K562 (cell line): ENCODE data around the gene GNS. TPM values are rescaled to one million over a fixed set of nuclear protein-coding genes. Genes with fewer than 3 reads are reported as not detected.

Experiments
- ATAC-seq: fragments of 200-7000 bp; cut with Tn5 transposase; 3 replicates; pipeline ENCODE4 v1.9.1; 2020; ENCODE audit warnings: moderate library complexity
- BruUV-seq: library from RNA; stranded (reverse); fragments of 400-500 nt; replicated peaks from 2 replicates; lab custom pipeline; 2021; lab: Mats Ljungman, UMichigan
- CTCF ChIA-PET: fragments of 300-600 bp; formaldehyde crosslinking; extraction: SDS; loops from one replicate; lab custom pipeline; 2021; ENCODE audit warnings: low intra/inter-chr PET ratio; lab: Yijun Ruan, JAX
- POLR2A ChIA-PET: fragments of 300-600, 350-650 bp; sonication (Branson Sonifier 250); formaldehyde crosslinking; extraction: SDS; loops from one replicate; lab custom pipeline; 2021; ENCODE audit warnings: antibody characterized with exemption, inconsistent platforms; lab: Yijun Ruan, JAX
- DNase-seq, 4 experiments: peaks; one replicate each; pipeline versions ENCODE4 v3.0.0 to v3.0.0-alpha.2; 2011 to 2018; ENCODE audit warnings: low spot score in 3 of 4, mixed read lengths in 3 of 4; ENCODE audit errors: extremely low read depth in 1 of 4
- FAIRE-seq: peaks from 2 replicates; lab custom pipeline; 2011; peaks lifted over from hg19 to GRCh38; lab: Jason Lieb, UNC
- H2AFZ ChIP-seq: 2 replicates; pipeline ENCODE4 v1.6.0; 2011; ENCODE audit warnings: low read depth, low read length, control low read depth, inconsistent platforms
- H3K27ac ChIP-seq: fragments of 200-600 bp; 3 replicates; pipeline ENCODE4 v1.8.0; 2011; ENCODE audit warnings: low read depth, mild to moderate bottlenecking, control low read depth, inconsistent platforms, low read length, moderate library complexity, mixed read lengths; ENCODE audit errors: extremely low read depth
- H3K27me3 ChIP-seq, 2 experiments: fragments of 300-600 bp in 1 of 2; 2 replicates in 1 of 2; 3 replicates in 1 of 2; pipeline versions ENCODE4 v1.6.0 to v1.8.0; 2011; ENCODE audit warnings: inconsistent platforms in 2 of 2, low read length in 2 of 2, mild to moderate bottlenecking in 1 of 2, mixed read lengths in 1 of 2, moderate library complexity in 1 of 2; ENCODE audit not compliant: control insufficient read depth in 2 of 2, insufficient read depth in 2 of 2
- H3K36me3 ChIP-seq: fragments of 300-600 bp; 3 replicates; pipeline ENCODE4 v1.8.0; 2011; ENCODE audit warnings: mild to moderate bottlenecking, low read length, inconsistent platforms; ENCODE audit not compliant: control insufficient read depth, insufficient read depth
- H3K4me1 ChIP-seq, 2 experiments: fragments of 200-600 bp in 1 of 2; replicated peaks in 1 of 2; 2 replicates in 1 of 2; 3 replicates in 1 of 2; pipeline versions ENCODE4 v1.5.1 to v1.8.0; 2011; ENCODE audit warnings: inconsistent platforms in 2 of 2, low read length in 2 of 2, mild to moderate bottlenecking in 1 of 2, mixed read lengths in 1 of 2, moderate library complexity in 1 of 2; ENCODE audit not compliant: control insufficient read depth in 2 of 2, insufficient read depth in 2 of 2
- H3K4me2 ChIP-seq: 2 replicates; pipeline ENCODE4 v1.6.1; 2011; ENCODE audit warnings: low read length, control low read depth, inconsistent platforms, mixed read lengths; ENCODE audit not compliant: insufficient read depth
- H3K4me3 ChIP-seq: fragments of 200-600 bp; sonication (generic), shearing (Covaris generic); 2 replicates; pipeline ENCODE4 v1.5.1; 2016; ENCODE audit warnings: control low read depth, inconsistent platforms
- H3K79me2 ChIP-seq: fragments of 200-600 bp; 3 replicates; pipeline ENCODE4 v1.8.0; 2011; ENCODE audit warnings: low read length, inconsistent platforms; ENCODE audit not compliant: control insufficient read depth, insufficient read depth
- H3K9ac ChIP-seq, 2 experiments: 2 replicates each; pipeline versions ENCODE4 v1.6.0 to v1.6.1; 2011; ENCODE audit warnings: low read depth in 2 of 2, low read length in 2 of 2, control low read depth in 1 of 2, inconsistent platforms in 1 of 2, mild to moderate bottlenecking in 1 of 2, mixed read lengths in 1 of 2; ENCODE audit not compliant: insufficient read depth in 1 of 2
- H3K9me1 ChIP-seq: one replicate; pipeline ENCODE4 v1.6.0; 2011; ENCODE audit warnings: inconsistent platforms, mild to moderate bottlenecking, low read length, moderate library complexity; ENCODE audit not compliant: control insufficient read depth, insufficient read depth
- H3K9me3 ChIP-seq: replicated peaks from 2 replicates; pipeline ENCODE4 v1.5.1; 2011; ENCODE audit warnings: low read depth, low read length, inconsistent platforms; ENCODE audit not compliant: control insufficient read depth, insufficient read depth
- H4K20me1 ChIP-seq: replicated peaks from 2 replicates; pipeline ENCODE4 v1.6.1; 2011; ENCODE audit warnings: low read length, inconsistent platforms, mixed read lengths; ENCODE audit not compliant: control insufficient read depth, insufficient read depth
- BRD9 ChIP-seq: fragments of 450-650 bp; IDR thresholded peaks from 2 replicates; pipeline ENCODE4 v1.6.1; 2018; ENCODE audit warnings: low read depth; ENCODE audit not compliant: partially characterized antibody
- CBX3 ChIP-seq, 2 experiments: IDR thresholded peaks; 1 replicate in 1 of 2; 2 replicates in 1 of 2; pipeline ENCODE4 v1.6.1; 2012; ENCODE audit warnings: inconsistent platforms in 2 of 2, low read length in 2 of 2, borderline replicate concordance in 1 of 2, control low read depth in 1 of 2
- CREB5 ChIP-seq: fragments of 250-450 bp; sonication (Bioruptor Pico); IDR thresholded peaks from 2 replicates; pipeline ENCODE4 v1.5.0; 2020; ENCODE audit warnings: mild to moderate bottlenecking
- DACH1 ChIP-seq: fragments of 450-650 bp; IDR thresholded peaks from 2 replicates; pipeline ENCODE4 v1.6.1; 2018; ENCODE audit not compliant: partially characterized antibody
- DDX20 ChIP-seq: fragments of 450-650 bp; IDR thresholded peaks from 2 replicates; pipeline ENCODE4 v1.6.1; 2016; ENCODE audit warnings: missing genetic modification characterization, low read depth, mild to moderate bottlenecking, missing compliant biosample characterization, moderate library complexity
- ETV6 ChIP-seq, 3 experiments: fragments of 150-350 bp in 1 of 3; sonication (generic) in 1 of 3; formaldehyde crosslinking in 1 of 3; IDR thresholded peaks; 2 replicates each; pipeline versions ENCODE4 v1.6.1 to v1.8.0; 2014 to 2022; ENCODE audit warnings: borderline replicate concordance in 2 of 3, low read depth in 2 of 3, antibody characterized with exemption in 1 of 3, low read length in 1 of 3, mild to moderate bottlenecking in 1 of 3, missing genetic modification reagents in 1 of 3
- HMGN3 ChIP-seq: IDR thresholded peaks from 2 replicates; pipeline ENCODE4 v1.6.1; 2011; ENCODE audit warnings: borderline replicate concordance, low read depth, mild to moderate bottlenecking, mixed read lengths, low read length; ENCODE audit not compliant: insufficient read length; ENCODE audit errors: extremely low read depth
- L3MBTL2 ChIP-seq: fragments of 450-650 bp; IDR thresholded peaks from 2 replicates; pipeline ENCODE4 v1.6.1; 2016; ENCODE audit warnings: mild to moderate bottlenecking, moderate library complexity
- SAP30 ChIP-seq: fragments of 200-600 bp; sonication (generic); IDR thresholded peaks from 2 replicates; pipeline ENCODE4 v1.6.1; 2012; ENCODE audit warnings: borderline replicate concordance, low read depth, mild to moderate bottlenecking, moderate library complexity, low read length, control low read depth, inconsistent platforms; ENCODE audit not compliant: insufficient read depth, poor library complexity, severe bottlenecking
- SOX6 ChIP-seq: fragments of 450-650 bp; IDR thresholded peaks from 2 replicates; pipeline ENCODE4 v1.6.1; 2014; ENCODE audit warnings: mild to moderate bottlenecking
- TBL1XR1 ChIP-seq, 2 experiments: IDR thresholded peaks; 2 replicates each; pipeline ENCODE4 v1.6.1; 2012; ENCODE audit warnings: improper control_type of control experiment in 2 of 2, low read length in 2 of 2, mild to moderate bottlenecking in 1 of 2
- TEAD4 ChIP-seq, 2 experiments: sonication (generic) in 1 of 2; formaldehyde crosslinking in 1 of 2; IDR thresholded peaks; 2 replicates each; pipeline versions ENCODE4 v1.6.1 to v1.8.0; 2012 to 2022; ENCODE audit warnings: borderline replicate concordance in 1 of 2, inconsistent platforms in 1 of 2, low read length in 1 of 2, mild to moderate bottlenecking in 1 of 2, missing genetic modification reagents in 1 of 2
- ZNF436 ChIP-seq: fragments of 250-450, 450-650 bp; sonication (Bioruptor Pico); formaldehyde crosslinking; IDR thresholded peaks from 2 replicates; pipeline ENCODE4 v1.7.0; 2020; ENCODE audit warnings: mild to moderate bottlenecking
- ZNF444 ChIP-seq: fragments of 250-450 bp; sonication (Bioruptor Pico); IDR thresholded peaks from 2 replicates; pipeline ENCODE4 v1.4.0; 2020; ENCODE audit warnings: mild to moderate bottlenecking, moderate library complexity
- ZNF445 ChIP-seq: fragments of 250-450 bp; sonication (Bioruptor Pico); IDR thresholded peaks from 2 replicates; pipeline ENCODE4 v1.4.0; 2020; ENCODE audit warnings: low read depth, mild to moderate bottlenecking, moderate library complexity
- ZNF449 ChIP-seq: fragments of 250-450 bp; sonication (Bioruptor Pico); IDR thresholded peaks from 2 replicates; pipeline ENCODE4 v1.8.0; 2022; ENCODE audit warnings: moderate library complexity, mild to moderate bottlenecking, inconsistent platforms
- WGBS: fragments of 100-300 bp; shearing (Covaris generic); methylation state at CpG from one replicate; pipeline ENCODE4 v1.1.6; 2016; ENCODE audit warnings: low coverage, mixed read lengths; ENCODE audit not compliant: insufficient coverage; ENCODE audit errors: missing lambda C conversion rate; 5-methylcytosine and 5-hydroxymethylcytosine counted together
- in situ Hi-C: fragments of 300-500 bp; cut with MboI; formaldehyde crosslinking; loops from 4 replicates; pipeline ENCODE4 v1.15.0; 2018; ENCODE audit warnings: inconsistent platforms, mixed read lengths
- intact Hi-C: fragments of 100-400 bp; cut with micrococcal nuclease; formaldehyde crosslinking; loops from 2 replicates; pipeline ENCODE4 v1.14.2; 2022
- polyA plus RNA-seq, 8 experiments: library from polyadenylated mRNA; depleted of rRNA in 4 of 8; stranded (reverse) in 5 of 8; unstranded in 3 of 8; fragments of >200 nt; fragmentation: Nextera tagmentation in 2 of 8; fragmentation: Illumina TruSeq in 1 of 8; extraction: Ambion mirVana in 2 of 8; extraction: Trizol in 1 of 8; gene quantifications; 2 replicates each; pipeline versions ENCODE4 v1.2.1 to v1.2.3, GENCODE V29; 2011 to 2014; ENCODE audit warnings: inconsistent platforms in 1 of 8, missing spikeins in 1 of 8
- total RNA-seq, 7 experiments: library from RNA; depleted of rRNA in 6 of 7; stranded (reverse); fragments of >200 nt in 6 of 7; fragmentation: Illumina TruSeq in 2 of 7; extraction: Trizol in 2 of 7; gene quantifications; 2 replicates each; pipeline versions ENCODE4 v1.2.1 to v1.2.3, GENCODE V29; 2011 to 2021; ENCODE audit warnings: low replicate concordance in 1 of 7

GNS gene
- total and polyA plus RNA-seq, 9 of the 15 experiments (the other 6 are each of a cell fraction or from before 2014, with no cell fraction given) = 4.6 to 30.3 (median 18.9) TPM

- 92% methylated on average over 4 of the region's 4 CpGs for WGBS
- intact Hi-C loops = no loop called here
- CTCF ChIA-PET = no interaction called here
Observed at GRCh38 chr12:64722835-64723234, 36.4 kb downstream of the GNS start.

More at GRCh38 chr12:64722835-64723234, 36.4 kb downstream of the GNS start:
- ATAC-seq = no peak
- Histone ChIP-seq H3K4me2 (no peak overlapping the region), H3K9me1 (peaks cover 3% of the 10 kb centered on the region), H3K27me3 (no peaks in the 10 kb centered on the region), H3K9me3 (no peaks in the 10 kb centered on the region), H4K20me1 (no peaks in the 10 kb centered on the region), H3K27ac (no peak overlapping the region), H2AFZ (no peak overlapping the region), H3K4me3 (no peak overlapping the region), H3K36me3 (peaks cover 32% of the 10 kb centered on the region), H3K9ac (no peak overlapping the region), H3K79me2 (no peaks in the 10 kb centered on the region), H3K4me1 (peaks cover 3 to 15% of the 10 kb centered on the region in 2 experiments; a peak in 4 of 5 replicates)
- TF ChIP-seq DDX20 (no peak), L3MBTL2 (no peak), ETV6 (IDR thresholded peaks at IDR 0.05; ENCODE audit: borderline replicate concordance in 1 of 2, low read depth in 2 of 2, low read length in 1 of 2) (no peak), ETV6 (CRISPR knock-in tag; IDR thresholded peaks at IDR 0.05; ENCODE audit: borderline replicate concordance) (no peak), SOX6 (no peak), CREB5 (CRISPR knock-in tag) (no peak), DACH1 (no peak), TEAD4 (IDR thresholded peaks at IDR 0.05; ENCODE audit: low read length) (no peak), TEAD4 (CRISPR knock-in tag; IDR thresholded peaks at IDR 0.05; ENCODE audit: borderline replicate concordance) (no peak), CBX3 (IDR thresholded peaks at IDR 0.05; ENCODE audit: borderline replicate concordance in 1 of 2, low read length in 2 of 2) (no peak), SAP30 (no peak), BRD9 (no peak), TBL1XR1 (IDR thresholded peaks at IDR 0.05; ENCODE audit: low read length in 2 of 2) (no peak), ZNF449 (no peak), HMGN3 (no peak), ZNF436 (CRISPR knock-in tag) (no peak), ZNF444 (CRISPR knock-in tag) (no peak), ZNF445 (CRISPR knock-in tag) (no peak)
- no peak for FAIRE-seq
- no peak for DNase-seq
- in situ Hi-C loops = no loop called here
- BruUV-seq = no TSS peak
- POLR2A ChIA-PET = interaction anchor here (1.0 kb wide), 1 partner anchor 44 kb away, joined by 3 read pairs; no protein-coding TSS in a partner anchor
